ENCODE data around the gene CARD8. TPM values are rescaled to one million over a fixed set of nuclear protein-coding genes. Genes with fewer than 3 reads are reported as not detected.
"Not testable (repeated sequence)": the region's sequence is repeated elsewhere in the genome, so short reads cannot be mapped to it uniquely, and the experiment has no call there.

Gene CARD8
- total RNA-seq, 4 donors from 2014 or later = 31.5 to 115 (median 39.2) TPM

DNA sequence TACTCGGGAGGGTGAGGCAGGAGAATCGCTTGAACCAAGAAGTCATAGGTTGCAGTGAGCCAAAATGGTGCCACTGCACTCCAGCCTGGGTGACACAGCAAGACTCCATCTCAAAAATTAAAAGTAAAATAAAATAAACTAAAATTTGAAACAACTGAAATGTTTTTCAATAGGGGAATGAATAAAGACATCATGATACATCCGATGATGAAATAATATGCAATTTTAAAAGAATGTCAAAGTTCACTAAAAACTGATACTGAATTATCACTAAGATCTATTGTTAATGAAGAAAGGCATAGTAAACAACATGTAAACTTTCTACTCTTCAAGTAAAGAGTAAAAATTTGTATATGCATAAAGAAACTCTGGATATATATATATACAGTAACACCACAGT lies 8.5 kb downstream of the CARD8 start:
- H3K27me3 ChIP-seq = no peaks in the 10 kb centered on the region
- peaks cover 0 to 4% (median 0%) of the 10 kb centered on the region in 4 donors for H3K4me1 ChIP-seq
- no peaks in the 10 kb centered on the region for H3K9me3 ChIP-seq
- no peak overlapping the region for H3K27ac ChIP-seq
- no peak overlapping the region for H3K4me3 ChIP-seq
- no peak for DNase-seq
- no peak for TF ChIP-seq POLR2A (IDR thresholded peaks at IDR 0.05)
- TF ChIP-seq, protein P1, sequence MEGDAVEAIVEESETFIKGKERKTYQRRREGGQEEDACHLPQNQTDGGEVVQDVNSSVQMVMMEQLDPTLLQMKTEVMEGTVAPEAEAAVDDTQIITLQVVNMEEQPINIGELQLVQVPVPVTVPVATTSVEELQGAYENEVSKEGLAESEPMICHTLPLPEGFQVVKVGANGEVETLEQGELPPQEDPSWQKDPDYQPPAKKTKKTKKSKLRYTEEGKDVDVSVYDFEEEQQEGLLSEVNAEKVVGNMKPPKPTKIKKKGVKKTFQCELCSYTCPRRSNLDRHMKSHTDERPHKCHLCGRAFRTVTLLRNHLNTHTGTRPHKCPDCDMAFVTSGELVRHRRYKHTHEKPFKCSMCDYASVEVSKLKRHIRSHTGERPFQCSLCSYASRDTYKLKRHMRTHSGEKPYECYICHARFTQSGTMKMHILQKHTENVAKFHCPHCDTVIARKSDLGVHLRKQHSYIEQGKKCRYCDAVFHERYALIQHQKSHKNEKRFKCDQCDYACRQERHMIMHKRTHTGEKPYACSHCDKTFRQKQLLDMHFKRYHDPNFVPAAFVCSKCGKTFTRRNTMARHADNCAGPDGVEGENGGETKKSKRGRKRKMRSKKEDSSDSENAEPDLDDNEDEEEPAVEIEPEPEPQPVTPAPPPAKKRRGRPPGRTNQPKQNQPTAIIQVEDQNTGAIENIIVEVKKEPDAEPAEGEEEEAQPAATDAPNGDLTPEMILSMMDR (IDR thresholded peaks at IDR 0.05) = no peak
- H3K36me3 ChIP-seq = peaks cover 0 to 13% (median 0%) of the 10 kb centered on the region in 3 donors

DNA sequence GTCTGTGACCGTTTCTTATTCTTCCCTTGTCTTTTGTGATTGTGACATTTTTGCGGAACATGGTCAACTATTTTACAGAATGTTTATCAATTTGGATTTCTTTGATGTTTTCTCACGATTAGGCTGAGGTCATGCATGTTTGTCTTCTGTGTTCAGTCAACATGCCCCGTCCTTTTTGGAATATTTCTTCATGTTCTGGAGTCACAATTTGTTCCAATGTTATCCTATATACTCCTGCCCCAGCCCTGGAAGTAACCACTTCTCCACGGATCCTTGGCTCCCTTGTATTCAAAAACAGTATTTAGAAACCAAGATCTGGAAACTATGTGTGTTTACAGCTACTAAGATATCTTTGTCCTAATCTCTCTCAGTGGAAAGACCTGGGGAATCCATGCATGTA lies 9.6 kb downstream of the CARD8 start:
- TF ChIP-seq, protein P1 (IDR thresholded peaks at IDR 0.05) = no peak
- TF ChIP-seq POLR2A (IDR thresholded peaks at IDR 0.05) = no peak
- Histone ChIP-seq H3K4me1 (peaks cover 0 to 4% (median 0%) of the 10 kb centered on the region in 4 donors), H3K27ac (no peak overlapping the region), H3K4me3 (no peak overlapping the region), H3K36me3 (peaks cover 0 to 13% (median 0%) of the 10 kb centered on the region in 3 donors), H3K9me3 (no peaks in the 10 kb centered on the region), H3K27me3 (no peaks in the 10 kb centered on the region)
- DNase-seq = no peak

DNA sequence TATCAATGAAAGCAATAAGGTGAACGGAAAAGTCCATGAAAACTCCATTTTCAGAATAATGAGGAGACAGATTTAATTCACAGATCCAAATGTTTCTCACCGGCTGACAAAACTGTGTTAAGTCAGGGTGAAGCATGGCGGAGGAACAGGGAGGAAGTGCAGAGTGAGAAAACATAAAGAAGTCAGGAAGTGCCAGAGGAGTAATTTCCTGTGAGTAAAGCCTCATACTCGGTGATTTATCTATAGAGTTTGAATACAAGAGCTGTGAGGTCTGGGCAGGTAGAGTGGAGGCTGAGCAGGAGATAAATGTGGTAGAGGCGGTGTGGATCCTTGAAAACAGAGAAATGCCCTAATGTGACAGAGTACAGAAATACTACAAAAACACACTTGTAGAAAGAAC lies 11.4 kb downstream of the CARD8 start:
- peak in 1 of 3 donors; percentile 46 for DNase-seq
- H3K27ac ChIP-seq = peak overlapping the region in 2 of 4 donors; percentile 27 to 36
- H3K27me3 ChIP-seq = no peaks in the 10 kb centered on the region
- no peaks in the 10 kb centered on the region for H3K9me3 ChIP-seq
- H3K4me3 ChIP-seq = no peak overlapping the region
- no peak for TF ChIP-seq POLR2A (IDR thresholded peaks at IDR 0.05)
- TF ChIP-seq, protein P1 (IDR thresholded peaks at IDR 0.05) = no peak
- no peaks in the 10 kb centered on the region for H3K4me1 ChIP-seq
- H3K36me3 ChIP-seq = peaks cover 0 to 28% (median 0%) of the 10 kb centered on the region in 3 donors

DNA sequence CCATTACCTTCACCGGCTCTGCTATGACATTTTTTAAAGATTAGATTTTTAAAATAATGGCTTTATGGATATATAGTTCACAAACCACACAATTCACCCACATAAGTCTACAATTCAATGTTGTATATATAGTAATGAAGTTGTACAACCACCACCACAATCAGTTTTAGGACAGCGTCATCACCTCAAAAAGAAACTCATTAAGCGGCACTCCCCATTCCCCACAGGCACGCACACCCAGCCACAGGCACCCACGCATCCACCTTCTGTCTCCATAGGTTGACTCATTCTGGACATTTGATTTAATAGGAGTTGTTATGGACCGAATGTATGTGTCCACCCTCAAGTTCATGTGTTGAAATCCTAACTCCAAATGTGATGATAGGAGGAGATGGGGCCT lies 13.9 kb downstream of the CARD8 start:
- peaks cover 0 to 39% (median 0%) of the 10 kb centered on the region in 3 donors for H3K36me3 ChIP-seq
- not testable (repeated sequence) for H3K4me1 ChIP-seq, H3K9me3 ChIP-seq, H3K27ac ChIP-seq, DNase-seq, H3K27me3 ChIP-seq, H3K4me3 ChIP-seq

DNA sequence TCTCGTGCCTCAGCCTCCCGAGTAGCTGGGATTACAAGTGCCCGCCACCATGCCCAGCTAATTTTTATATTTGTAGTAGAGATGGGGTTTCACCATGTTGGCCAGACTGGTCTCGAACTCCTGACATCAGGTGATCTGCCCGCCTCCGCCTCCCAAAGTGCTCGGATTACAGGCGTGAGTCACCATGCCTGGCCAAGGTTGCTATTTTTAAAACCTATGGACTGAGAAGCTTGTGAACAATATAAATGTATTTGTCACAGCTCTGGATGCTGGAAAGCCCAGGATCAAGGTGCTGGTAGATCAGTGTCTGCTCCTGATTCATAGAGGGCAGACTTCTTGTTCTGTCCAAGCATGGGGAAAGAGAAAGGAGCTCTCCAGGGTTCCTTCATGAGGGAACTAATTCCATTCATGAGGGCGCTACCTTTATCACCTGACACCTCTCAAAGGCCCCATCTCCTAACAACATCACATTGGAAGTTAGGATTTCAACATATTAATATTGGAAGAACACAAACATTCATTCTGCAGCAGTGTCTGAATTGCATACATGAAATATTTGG lies 16.1 kb downstream of the CARD8 start:
- H3K4me3 ChIP-seq = no peak overlapping the region
- DNase-seq = no peak
- no peak overlapping the region for H3K27ac ChIP-seq
- H3K9me3 ChIP-seq = no peaks in the 10 kb centered on the region
- no peaks in the 10 kb centered on the region for H3K27me3 ChIP-seq
- peaks cover 0 to 32% (median 0%) of the 10 kb centered on the region in 3 donors for H3K36me3 ChIP-seq
- no peak for TF ChIP-seq POLR2A (IDR thresholded peaks at IDR 0.05)
- no peaks in the 10 kb centered on the region for H3K4me1 ChIP-seq

DNA sequence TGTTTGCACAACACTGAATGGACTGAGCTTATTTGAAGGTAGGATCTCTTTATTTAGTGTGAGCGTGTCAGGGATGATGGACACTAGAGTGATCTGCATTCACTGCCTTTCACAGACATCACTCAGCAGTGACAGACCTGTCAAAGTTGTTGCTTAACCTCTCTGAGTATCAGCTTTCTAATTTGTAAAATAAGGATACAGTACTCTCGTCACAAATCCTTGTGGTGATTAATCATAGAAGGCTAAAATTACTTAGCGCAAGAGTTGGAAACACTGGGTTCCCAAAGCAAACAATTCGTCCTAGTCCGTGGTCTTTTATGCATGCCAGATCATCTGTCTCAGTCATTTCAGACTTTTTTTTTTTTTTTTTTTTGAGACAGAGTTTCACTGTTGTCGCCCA lies 16.6 kb downstream of the CARD8 start:
- no peak for DNase-seq
- Histone ChIP-seq H3K27me3 (no peaks in the 10 kb centered on the region), H3K36me3 (peaks cover 0 to 36% (median 0%) of the 10 kb centered on the region in 3 donors), H3K9me3 (no peaks in the 10 kb centered on the region), H3K4me1 (no peaks in the 10 kb centered on the region), H3K4me3 (no peak overlapping the region), H3K27ac (no peak overlapping the region)
- no peak for TF ChIP-seq POLR2A (IDR thresholded peaks at IDR 0.05)
- TF ChIP-seq, protein P1 (IDR thresholded peaks at IDR 0.05) = no peak

DNA sequence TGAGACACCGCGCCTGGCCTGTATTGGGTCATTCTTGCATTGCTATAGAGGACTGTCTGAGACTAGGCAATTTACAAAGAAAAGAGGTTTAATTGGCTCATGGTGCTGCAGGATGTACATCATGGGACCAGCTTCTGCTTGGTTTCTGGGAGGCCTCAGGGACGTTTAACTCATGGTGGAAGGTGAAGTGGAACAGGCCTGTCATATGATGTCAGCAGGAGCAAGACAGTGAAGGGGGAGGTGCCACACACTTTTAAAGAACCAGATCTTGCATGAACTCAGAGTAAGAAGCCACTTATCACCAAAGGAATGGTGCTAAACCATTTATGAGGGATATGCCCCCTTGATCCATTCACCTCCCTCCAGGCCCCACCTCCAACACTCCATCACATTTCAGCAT lies 18.7 kb downstream of the CARD8 start:
- no peaks in the 10 kb centered on the region for H3K4me1 ChIP-seq
- H3K9me3 ChIP-seq = no peaks in the 10 kb centered on the region
- H3K4me3 ChIP-seq = no peak overlapping the region
- no peak for DNase-seq
- H3K27me3 ChIP-seq = no peaks in the 10 kb centered on the region
- no peak overlapping the region for H3K27ac ChIP-seq
- peaks cover 0 to 55% (median 0%) of the 10 kb centered on the region in 3 donors for H3K36me3 ChIP-seq
- no peak for TF ChIP-seq POLR2A (IDR thresholded peaks at IDR 0.05)
- TF ChIP-seq, protein P1 (IDR thresholded peaks at IDR 0.05) = no peak
